Activated CD4-positive, alpha-beta T cell treated with anti-CD3 and anti-CD28 coated beads, Interleukin-2, amount 10 ng/mL, durations not matched to agents 7 days and 5 days (primary cell): Measurements from ENCODE around the gene NTNG2. TPM values are rescaled to one million over a fixed set of nuclear protein-coding genes. Genes with fewer than 3 reads are reported as not detected.
"Not testable (repeated sequence)": the region's sequence is repeated elsewhere in the genome, so short reads cannot be mapped to it uniquely, and the experiment has no call there.

Experiments
- CTCF ChIA-PET: fragments of 350-600 bp; sonication (Branson Sonifier 250); formaldehyde crosslinking; loops from one replicate; lab custom pipeline; 2021; ENCODE audit warnings: antibody characterized with exemption; lab: Charles Lee
- POLR2A ChIA-PET: fragments of 350-600 bp; sonication (Branson Sonifier 250); formaldehyde crosslinking; loops from one replicate; lab custom pipeline; 2021; ENCODE audit warnings: antibody characterized with exemption; lab: Charles Lee
- DNase-seq: peaks from one replicate; pipeline ENCODE4 v3.0.0-alpha.2; 2020
- H3K27ac Mint-ChIP-seq: one replicate; pipeline ENCODE4 v1.8.0; 2021; ENCODE audit warnings: mild to moderate bottlenecking, moderate library complexity, mixed read lengths
- H3K27me3 Mint-ChIP-seq: one replicate; pipeline ENCODE4 v1.8.0; 2021; ENCODE audit warnings: mixed read lengths
- H3K36me3 Mint-ChIP-seq: one replicate; pipeline ENCODE4 v1.8.0; 2021; ENCODE audit warnings: low read depth, mixed read lengths
- H3K4me1 Mint-ChIP-seq: one replicate; pipeline ENCODE4 v1.8.0; 2021; ENCODE audit warnings: mixed read lengths
- H3K4me3 Mint-ChIP-seq: one replicate; pipeline ENCODE4 v1.8.0; 2021; ENCODE audit warnings: mild to moderate bottlenecking, moderate library complexity, mixed read lengths
- H3K9me3 Mint-ChIP-seq: one replicate; pipeline ENCODE4 v1.8.0; 2021; ENCODE audit warnings: mixed read lengths
- total RNA-seq, 2 experiments: library from RNA; stranded (reverse); gene quantifications; one replicate each; pipeline ENCODE4 v1.2.3, GENCODE V29; 2021

NTNG2 gene
- 1 to 10 TPM; 5.4 to 6.6 TPM for total RNA-seq

- no peaks in the 10 kb centered on the region for H3K9me3 Mint-ChIP-seq
- POLR2A ChIA-PET, result interaction anchor here (0.6 kb wide), 1 partner anchor 397 kb away, joined by 3 read pairs; no protein-coding TSS in a partner anchor
- peaks cover 13% of the 10 kb centered on the region for H3K4me1 Mint-ChIP-seq
- no peak for DNase-seq
- CTCF ChIA-PET, result interaction anchor here (0.9 to 1.0 kb wide), 2 partner anchors 10 to 74 kb away, joined by 3 to 4 read pairs; no protein-coding TSS in a partner anchor
- peaks cover 1% of the 10 kb centered on the region for H3K36me3 Mint-ChIP-seq
- H3K27ac Mint-ChIP-seq, result peak within 1 kb of the TSS; percentile 79
- H3K4me3 Mint-ChIP-seq, result peak within 1 kb of the TSS; percentile 86
- H3K27me3 Mint-ChIP-seq, result peaks cover 66% of the 10 kb centered on the region
These were observed at the start of gene NTNG2 for GRCh38 chr9:132161743-132162184. Gene NTNG2, plus strand, starts transcription at chr9:132162058. Its CDS starts 4,774 bp downstream, at chr9:132166832.

GRCh38 chr9:132114102-132114707, 47.7 kb upstream of the NTNG2 start:
- peak; percentile 54 for DNase-seq
- peaks cover 13% of the 10 kb centered on the region for H3K27me3 Mint-ChIP-seq
- H3K9me3 Mint-ChIP-seq, result no peaks in the 10 kb centered on the region
- H3K36me3 Mint-ChIP-seq, result no peaks in the 10 kb centered on the region
- no peaks in the 10 kb centered on the region for H3K4me1 Mint-ChIP-seq
- no peak overlapping the region for H3K4me3 Mint-ChIP-seq
- no peak overlapping the region for H3K27ac Mint-ChIP-seq
- ChIA-PET CTCF (interaction anchor here (0.7 kb wide), 1 partner anchor 328 kb away, joined by 4 read pairs; no protein-coding TSS in a partner anchor), POLR2A (no interaction called here)

- Mint-ChIP-seq H3K4me3 (no peak overlapping the region), H3K4me1 (no peaks in the 10 kb centered on the region), H3K27ac (no peak overlapping the region), H3K9me3 (no peaks in the 10 kb centered on the region), H3K36me3 (no peaks in the 10 kb centered on the region), H3K27me3 (peaks cover 14% of the 10 kb centered on the region)
- POLR2A ChIA-PET, result no interaction called here
- CTCF ChIA-PET, result no interaction called here
- DNase-seq, result no peak
These were observed 45.3 kb upstream of the NTNG2 start for GRCh38 chr9:132116583-132116982.

GRCh38 chr9:132117694-132118093, 44.2 kb upstream of the NTNG2 start:
- Mint-ChIP-seq H3K9me3 (no peaks in the 10 kb centered on the region), H3K36me3 (no peaks in the 10 kb centered on the region), H3K27ac (no peak overlapping the region), H3K27me3 (peaks cover 19% of the 10 kb centered on the region), H3K4me1 (no peaks in the 10 kb centered on the region), H3K4me3 (no peak overlapping the region)
- ChIA-PET POLR2A (no interaction called here), CTCF (no interaction called here)
- DNase-seq, result no peak

GRCh38 chr9:132121021-132121420, 40.8 kb upstream of the NTNG2 start:
- Mint-ChIP-seq H3K27ac (no peak overlapping the region), H3K4me3 (no peak overlapping the region), H3K9me3 (no peaks in the 10 kb centered on the region), H3K27me3 (peaks cover 42% of the 10 kb centered on the region), H3K4me1 (peaks cover 4% of the 10 kb centered on the region), H3K36me3 (no peaks in the 10 kb centered on the region)
- no peak for DNase-seq
- ChIA-PET POLR2A (no interaction called here), CTCF (no interaction called here)

GRCh38 chr9:132124800-132125199, 37.1 kb upstream of the NTNG2 start:
- no peak for DNase-seq
- peaks cover 52% of the 10 kb centered on the region for H3K27me3 Mint-ChIP-seq
- H3K9me3 Mint-ChIP-seq, result no peaks in the 10 kb centered on the region
- no peaks in the 10 kb centered on the region for H3K36me3 Mint-ChIP-seq
- H3K27ac Mint-ChIP-seq, result no peak overlapping the region
- ChIA-PET CTCF (no interaction called here), POLR2A (no interaction called here)
- no peak overlapping the region for H3K4me3 Mint-ChIP-seq
- H3K4me1 Mint-ChIP-seq, result peaks cover 15% of the 10 kb centered on the region

GRCh38 chr9:132125361-132125760, 36.5 kb upstream of the NTNG2 start:
- Mint-ChIP-seq H3K27ac (no peak overlapping the region), H3K9me3 (no peaks in the 10 kb centered on the region), H3K36me3 (no peaks in the 10 kb centered on the region), H3K27me3 (peaks cover 52% of the 10 kb centered on the region), H3K4me3 (no peak overlapping the region), H3K4me1 (peaks cover 15% of the 10 kb centered on the region)
- ChIA-PET POLR2A (no interaction called here), CTCF (interaction anchor here (1.0 kb wide), 1 partner anchor 111 kb away, joined by 3 read pairs; no protein-coding TSS in a partner anchor)
- DNase-seq, result no peak

GRCh38 chr9:132125944-132126679, 35.7 kb upstream of the NTNG2 start:
- POLR2A ChIA-PET, result no interaction called here
- CTCF ChIA-PET, result interaction anchor here (1.0 kb wide), 1 partner anchor 110 kb away, joined by 3 read pairs; no protein-coding TSS in a partner anchor

GRCh38 chr9:132126680-132127236, 35.1 kb upstream of the NTNG2 start:
- H3K36me3 Mint-ChIP-seq, result no peaks in the 10 kb centered on the region
- POLR2A ChIA-PET, result no interaction called here

More at GRCh38 chr9:132125944-132126679, 35.7 kb upstream of the NTNG2 start:
- no peak for DNase-seq
- Mint-ChIP-seq H3K9me3 (no peaks in the 10 kb centered on the region), H3K36me3 (no peaks in the 10 kb centered on the region), H3K4me1 (peaks cover 15% of the 10 kb centered on the region), H3K27me3 (peaks cover 48% of the 10 kb centered on the region), H3K27ac (no peak overlapping the region), H3K4me3 (no peak overlapping the region)

GRCh38 chr9:132127888-132128534, 33.8 kb upstream of the NTNG2 start:
- Mint-ChIP-seq H3K27me3 (peaks cover 43% of the 10 kb centered on the region), H3K4me1 (peaks cover 15% of the 10 kb centered on the region), H3K9me3 (no peaks in the 10 kb centered on the region), H3K27ac (no peak overlapping the region), H3K36me3 (no peaks in the 10 kb centered on the region), H3K4me3 (no peak overlapping the region)
- DNase-seq, result no peak
- POLR2A ChIA-PET, result no interaction called here
- CTCF ChIA-PET, result no interaction called here

More at GRCh38 chr9:132126680-132127236, 35.1 kb upstream of the NTNG2 start:
- DNase-seq, result no peak
- Mint-ChIP-seq H3K9me3 (no peaks in the 10 kb centered on the region), H3K4me3 (no peak overlapping the region), H3K27ac (no peak overlapping the region), H3K4me1 (peaks cover 15% of the 10 kb centered on the region), H3K27me3 (peaks cover 46% of the 10 kb centered on the region)
- CTCF ChIA-PET, result interaction anchor here (1.0 kb wide), 1 partner anchor 110 kb away, joined by 3 read pairs; no protein-coding TSS in a partner anchor

GRCh38 chr9:132129535-132129934, 32.3 kb upstream of the NTNG2 start:
- Mint-ChIP-seq H3K4me3 (no peak overlapping the region), H3K27ac (no peak overlapping the region), H3K9me3 (no peaks in the 10 kb centered on the region), H3K27me3 (peaks cover 30% of the 10 kb centered on the region), H3K4me1 (peaks cover 15% of the 10 kb centered on the region), H3K36me3 (no peaks in the 10 kb centered on the region)
- DNase-seq, result no peak
- CTCF ChIA-PET, result no interaction called here
- POLR2A ChIA-PET, result no interaction called here

- DNase-seq, H3K4me3 Mint-ChIP-seq, H3K27ac Mint-ChIP-seq, H3K9me3 Mint-ChIP-seq, H3K36me3 Mint-ChIP-seq, POLR2A ChIA-PET, H3K4me1 Mint-ChIP-seq: not testable (repeated sequence)
- peaks cover 17% of the 10 kb centered on the region for H3K27me3 Mint-ChIP-seq
- CTCF ChIA-PET, result interaction anchor here (1.0 kb wide), 2 partner anchors 32 to 36 kb away, joined by 3 read pairs; no protein-coding TSS in a partner anchor
These were observed 27.8 kb upstream of the NTNG2 start for GRCh38 chr9:132134085-132134484.
